ENCODE results near the gene MANBA. TPM values are rescaled to one million over a fixed set of nuclear protein-coding genes. Genes with fewer than 3 reads are reported as not detected.

Gene MANBA
- total RNA-seq, 3 donors from 2014 or later: 2.6 to 4.6 (median 2.7) TPM

DNA sequence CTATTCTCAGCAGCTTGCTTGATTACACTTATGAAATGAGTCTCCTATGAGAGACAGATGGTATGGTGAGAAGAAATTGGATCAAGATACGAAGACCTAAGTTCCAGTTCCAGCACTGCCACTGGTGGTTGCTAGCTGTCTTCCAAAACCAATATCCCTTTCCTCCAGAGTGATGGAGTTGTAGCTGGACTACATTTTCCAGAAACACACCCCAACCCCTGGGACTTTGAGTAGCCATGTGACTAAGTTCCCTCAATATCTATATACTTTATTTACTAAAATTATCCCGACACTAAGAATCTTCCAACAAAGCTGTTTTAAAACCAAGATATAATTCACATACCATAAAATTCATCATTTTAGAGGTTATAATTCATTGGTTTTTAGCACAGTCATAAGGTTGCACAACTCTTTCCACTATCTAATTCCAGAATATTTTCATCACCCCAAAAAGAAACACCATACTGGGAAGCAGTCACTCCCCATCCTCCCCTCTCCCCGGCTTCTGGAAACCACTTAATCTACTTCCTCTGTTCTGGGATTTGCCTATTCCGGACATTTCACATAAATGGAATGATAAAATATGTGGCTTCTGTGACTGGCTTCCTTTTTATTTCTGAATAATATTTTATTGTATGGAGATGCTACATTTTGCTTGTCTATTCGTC, 118.0 kb downstream of the MANBA start:
- H3K27me3 Mint-ChIP-seq (ENCODE audit: low read depth): no peaks in the 10 kb centered on the region
- no peaks in the 10 kb centered on the region for H3K9me3 Mint-ChIP-seq
- peaks cover 19% of the 10 kb centered on the region for H3K4me1 Mint-ChIP-seq (ENCODE audit: low read depth)
- DNase-seq (no peak), ATAC-seq (no peak)
- no peak overlapping the region for H3K4me3 Mint-ChIP-seq
- H3K36me3 Mint-ChIP-seq (ENCODE audit: insufficient read depth): peaks cover 32% of the 10 kb centered on the region

DNA sequence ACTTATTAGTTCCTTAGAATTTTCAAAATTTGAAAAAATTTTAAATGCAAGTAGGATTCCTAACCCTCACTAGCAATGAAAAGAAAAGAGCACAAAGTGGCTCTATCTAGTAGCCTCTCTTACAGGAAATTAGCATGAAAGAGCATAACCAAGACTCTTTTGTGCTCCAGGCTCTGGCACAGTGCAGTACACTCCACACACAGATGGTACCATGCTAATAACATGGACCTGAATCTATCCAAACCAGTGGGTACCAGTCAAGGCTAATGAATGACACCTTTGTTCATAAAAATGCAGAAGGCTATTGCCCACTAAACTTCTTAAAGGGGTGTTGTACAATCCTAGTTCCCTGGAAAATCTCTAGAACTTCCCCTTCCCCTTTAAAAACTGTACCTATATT, 119.0 kb downstream of the MANBA start:
- Mint-ChIP-seq H3K36me3 (ENCODE audit: insufficient read depth) (peaks cover 35% of the 10 kb centered on the region), H3K4me1 (ENCODE audit: low read depth) (peaks cover 12% of the 10 kb centered on the region), H3K27me3 (ENCODE audit: low read depth) (no peaks in the 10 kb centered on the region), H3K4me3 (no peak overlapping the region), H3K9me3 (no peaks in the 10 kb centered on the region)
- DNase-seq: no peak
- ATAC-seq: no peak

DNA sequence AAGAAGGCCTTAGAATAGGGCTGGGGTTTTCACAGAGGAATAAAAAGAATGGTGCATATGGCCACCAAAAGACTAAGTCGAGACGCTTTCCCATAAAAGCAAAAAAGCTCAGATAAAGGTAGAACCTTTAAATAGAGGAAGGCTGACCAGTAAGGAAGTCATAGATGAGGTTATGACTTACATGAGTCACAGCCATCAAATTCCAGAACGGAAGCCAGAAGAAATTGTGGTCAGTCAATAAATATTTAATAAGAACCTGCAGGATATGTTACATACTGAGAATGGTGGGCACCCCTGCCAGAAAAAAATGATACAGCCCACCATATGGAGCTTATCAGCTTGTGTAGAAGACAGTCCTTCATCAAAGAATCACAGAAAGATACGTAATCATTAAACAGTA, 120.1 kb downstream of the MANBA start:
- peaks cover 8% of the 10 kb centered on the region for H3K4me1 Mint-ChIP-seq (ENCODE audit: low read depth)
- no peaks in the 10 kb centered on the region for H3K27me3 Mint-ChIP-seq (ENCODE audit: low read depth)
- no peak overlapping the region for H3K4me3 Mint-ChIP-seq
- peaks cover 35% of the 10 kb centered on the region for H3K36me3 Mint-ChIP-seq (ENCODE audit: insufficient read depth)
- DNase-seq (no peak), ATAC-seq (no peak)
- H3K9me3 Mint-ChIP-seq: no peaks in the 10 kb centered on the region

DNA sequence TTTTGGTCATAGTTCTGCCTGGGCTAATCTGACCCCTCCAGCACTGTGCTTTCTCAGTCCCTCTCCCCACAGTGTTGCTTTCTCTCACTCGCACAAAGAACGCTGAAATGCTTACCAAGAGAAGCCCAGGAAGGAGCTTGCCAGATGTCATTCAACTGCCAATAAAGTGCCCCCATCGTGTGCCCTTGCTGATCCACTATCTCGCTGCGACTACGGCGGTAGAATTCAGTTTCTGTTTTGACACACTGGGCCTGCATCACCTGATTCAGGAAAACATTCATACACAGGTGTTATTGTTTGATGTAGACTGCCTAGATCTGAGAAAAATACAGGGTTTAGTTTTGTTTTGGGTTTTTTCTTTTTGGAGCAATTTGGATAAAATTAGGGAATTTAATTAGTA, 121.2 kb downstream of the MANBA start:
- Mint-ChIP-seq H3K27me3 (ENCODE audit: low read depth) (no peaks in the 10 kb centered on the region), H3K9me3 (no peaks in the 10 kb centered on the region)

DNA sequence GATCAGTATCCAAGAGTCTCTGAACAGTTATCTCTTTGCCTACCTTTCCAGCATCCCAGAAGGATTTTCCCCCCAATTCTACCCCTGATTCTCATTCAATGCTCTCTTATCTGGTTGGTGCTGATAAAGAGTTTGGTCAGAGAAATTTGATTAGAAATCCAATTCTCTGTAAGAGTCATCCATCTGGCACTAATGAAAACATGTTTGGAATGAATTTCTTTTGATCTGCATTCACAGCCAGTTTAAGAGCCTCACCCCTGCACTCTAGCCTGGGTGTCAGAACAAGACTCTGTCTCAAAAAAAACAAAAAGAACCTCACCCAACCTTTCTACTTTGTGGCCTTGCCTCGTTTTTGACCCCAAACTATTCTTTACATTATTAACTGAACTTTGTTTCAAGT, 122.1 kb downstream of the MANBA start:
- no peak for DNase-seq
- no peak for ATAC-seq
- Mint-ChIP-seq H3K4me1 (ENCODE audit: low read depth) (peaks cover 11% of the 10 kb centered on the region), H3K4me3 (no peak overlapping the region), H3K9me3 (no peaks in the 10 kb centered on the region), H3K36me3 (ENCODE audit: insufficient read depth) (peaks cover 31% of the 10 kb centered on the region), H3K27me3 (ENCODE audit: low read depth) (no peaks in the 10 kb centered on the region)

More for the DNA sequence above, 121.2 kb downstream of the MANBA start:
- peaks cover 11% of the 10 kb centered on the region for H3K4me1 Mint-ChIP-seq (ENCODE audit: low read depth)
- H3K4me3 Mint-ChIP-seq: peak overlapping the region; percentile 66
- peak; percentile 25 to 30 for ATAC-seq
- DNase-seq: no peak
- H3K36me3 Mint-ChIP-seq (ENCODE audit: insufficient read depth): peaks cover 34% of the 10 kb centered on the region

DNA sequence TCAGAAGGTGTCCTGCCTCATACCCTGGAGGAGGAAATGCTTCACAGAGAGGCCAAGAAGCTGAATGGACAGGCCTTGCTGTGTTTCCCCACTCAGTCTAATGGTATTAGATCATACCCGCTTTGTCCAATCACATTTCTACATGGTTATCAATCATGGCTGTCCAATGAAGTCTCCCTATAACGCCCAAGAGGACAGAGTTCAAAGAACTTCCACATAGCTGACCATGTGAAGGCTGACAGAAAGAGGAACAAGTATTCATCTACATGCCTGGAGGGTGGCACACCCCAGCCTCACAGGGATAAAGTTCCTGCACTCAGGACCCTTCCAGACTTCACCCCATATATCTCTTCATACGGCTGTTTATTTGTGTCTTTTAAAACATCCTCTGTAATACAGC, 123.4 kb downstream of the MANBA start:
- H3K9me3 Mint-ChIP-seq: no peaks in the 10 kb centered on the region
- H3K4me1 Mint-ChIP-seq (ENCODE audit: low read depth): peaks cover 11% of the 10 kb centered on the region

DNA sequence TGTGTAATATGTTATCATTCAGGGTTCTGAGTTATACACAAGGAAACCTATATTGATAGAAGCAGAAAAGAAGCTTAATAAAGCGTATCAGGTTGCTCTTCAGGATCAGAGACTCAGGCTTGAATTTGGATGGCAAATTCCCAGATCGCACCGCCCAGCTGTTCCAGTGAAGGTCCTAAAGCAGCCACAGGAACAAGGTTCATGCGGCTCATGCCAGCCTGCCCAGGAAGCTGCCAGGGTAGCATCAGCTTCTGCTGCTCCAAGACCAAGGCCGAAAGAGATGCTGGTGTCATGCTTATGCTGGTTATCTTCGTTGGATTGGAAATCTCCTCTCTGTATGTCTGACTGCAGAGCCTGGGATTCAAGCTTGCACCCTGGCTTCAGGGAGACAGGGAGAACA, 127.7 kb downstream of the MANBA start:
- H3K9me3 Mint-ChIP-seq: no peaks in the 10 kb centered on the region
- H3K4me3 Mint-ChIP-seq: no peak overlapping the region
- ATAC-seq: no peak
- DNase-seq: no peak
- peaks cover 24% of the 10 kb centered on the region for H3K36me3 Mint-ChIP-seq (ENCODE audit: insufficient read depth)
- H3K4me1 Mint-ChIP-seq (ENCODE audit: low read depth): peaks cover 47% of the 10 kb centered on the region
- no peaks in the 10 kb centered on the region for H3K27me3 Mint-ChIP-seq (ENCODE audit: low read depth)

More for the DNA sequence above, 123.4 kb downstream of the MANBA start:
- ATAC-seq: no peak
- peaks cover 31% of the 10 kb centered on the region for H3K36me3 Mint-ChIP-seq (ENCODE audit: insufficient read depth)
- no peak overlapping the region for H3K4me3 Mint-ChIP-seq
- no peak for DNase-seq
- no peaks in the 10 kb centered on the region for H3K27me3 Mint-ChIP-seq (ENCODE audit: low read depth)

DNA sequence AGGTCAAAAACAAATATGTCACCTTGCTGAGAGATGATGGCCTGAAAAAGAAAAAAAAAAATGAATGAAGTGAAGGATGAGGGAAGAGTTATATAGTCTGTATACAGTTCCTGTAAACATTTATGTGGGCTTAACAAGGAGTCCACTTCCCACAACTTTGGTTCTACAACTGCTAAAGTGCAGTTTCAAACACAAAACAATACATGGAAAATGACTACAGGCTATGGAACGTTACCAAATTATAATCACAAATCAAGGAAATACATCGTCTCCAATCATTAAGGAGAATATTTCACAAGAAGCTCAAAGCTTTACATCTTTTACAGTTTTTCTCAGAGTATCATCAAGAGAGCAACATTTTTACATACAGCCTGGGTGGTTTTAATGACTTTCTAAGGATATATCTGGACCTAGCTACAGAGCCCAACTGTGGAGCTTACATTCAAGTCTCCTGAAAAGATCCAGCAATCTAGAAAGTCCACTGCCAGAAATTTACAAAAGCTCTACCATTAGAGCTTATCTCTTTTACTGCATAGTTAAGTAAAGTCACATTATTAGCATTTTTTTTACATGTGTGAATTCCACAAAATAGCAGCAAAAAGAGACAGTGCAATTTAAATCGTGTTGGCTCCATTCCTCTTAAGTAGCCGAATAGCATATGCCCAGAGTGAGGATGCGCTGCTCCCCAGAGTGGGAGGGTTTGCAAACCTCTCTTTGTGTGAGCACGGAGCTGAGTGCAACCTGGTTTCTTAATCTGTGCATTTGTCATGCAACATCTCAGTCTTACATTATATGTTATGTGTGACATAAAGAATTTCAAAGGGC, 128.3 kb downstream of the MANBA start:
- Mint-ChIP-seq H3K4me3 (no peak overlapping the region), H3K36me3 (ENCODE audit: insufficient read depth) (peaks cover 22% of the 10 kb centered on the region), H3K4me1 (ENCODE audit: low read depth) (peaks cover 52% of the 10 kb centered on the region), H3K27me3 (ENCODE audit: low read depth) (no peaks in the 10 kb centered on the region), H3K9me3 (no peaks in the 10 kb centered on the region)
- DNase-seq (no peak), ATAC-seq (no peak)

DNA sequence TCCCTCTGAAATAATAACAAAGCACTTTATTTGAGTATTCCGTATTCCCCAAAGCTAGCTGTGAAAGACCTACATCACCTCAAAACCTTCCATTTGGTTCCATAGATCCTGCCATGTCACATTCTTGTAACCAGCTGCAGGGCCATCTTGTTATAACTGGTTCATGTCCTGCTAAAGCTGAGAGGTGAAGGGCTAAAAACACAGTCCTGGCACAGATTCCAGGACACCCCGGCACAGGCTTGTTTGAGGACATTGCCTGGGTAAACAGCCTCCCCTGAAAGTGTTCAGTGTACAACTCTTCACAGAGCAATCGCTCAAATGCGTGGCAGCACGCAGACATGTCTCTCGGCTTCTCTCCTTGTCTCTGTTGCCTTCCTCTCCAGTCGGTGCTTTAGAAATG, 129.2 kb downstream of the MANBA start:
- no peak for ATAC-seq
- H3K36me3 Mint-ChIP-seq (ENCODE audit: insufficient read depth): peaks cover 19% of the 10 kb centered on the region
- H3K4me1 Mint-ChIP-seq (ENCODE audit: low read depth): peaks cover 60% of the 10 kb centered on the region
- H3K4me3 Mint-ChIP-seq: no peak overlapping the region
- H3K9me3 Mint-ChIP-seq: no peaks in the 10 kb centered on the region
- no peak for DNase-seq
- no peaks in the 10 kb centered on the region for H3K27me3 Mint-ChIP-seq (ENCODE audit: low read depth)

DNA sequence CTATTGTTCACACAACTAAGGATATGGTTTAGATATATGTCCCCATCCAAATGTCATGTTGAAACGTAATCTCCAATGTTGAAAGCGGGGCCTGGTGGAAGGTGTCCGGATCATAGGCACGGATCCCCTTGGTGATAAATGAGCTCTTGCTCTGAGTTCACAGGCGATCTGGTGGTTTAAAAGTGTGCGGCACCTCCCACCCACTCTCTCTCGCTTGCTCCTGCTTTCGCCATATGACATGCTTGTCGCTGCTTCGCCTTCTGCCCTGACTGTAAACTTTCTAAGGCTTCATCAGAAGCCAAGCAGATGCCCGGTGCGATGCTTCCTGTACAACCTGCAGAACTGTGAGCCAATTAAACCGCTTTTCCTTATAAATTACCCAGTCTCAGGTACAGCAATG, 131.1 kb downstream of the MANBA start:
- ATAC-seq (peak in 1 of 2 donors; percentile 6), DNase-seq (no peak)
- peaks cover 10% of the 10 kb centered on the region for H3K36me3 Mint-ChIP-seq (ENCODE audit: insufficient read depth)
- peaks cover 67% of the 10 kb centered on the region for H3K4me1 Mint-ChIP-seq (ENCODE audit: low read depth)
- no peaks in the 10 kb centered on the region for H3K9me3 Mint-ChIP-seq
- H3K27me3 Mint-ChIP-seq (ENCODE audit: low read depth): no peaks in the 10 kb centered on the region
- H3K4me3 Mint-ChIP-seq: no peak overlapping the region

DNA sequence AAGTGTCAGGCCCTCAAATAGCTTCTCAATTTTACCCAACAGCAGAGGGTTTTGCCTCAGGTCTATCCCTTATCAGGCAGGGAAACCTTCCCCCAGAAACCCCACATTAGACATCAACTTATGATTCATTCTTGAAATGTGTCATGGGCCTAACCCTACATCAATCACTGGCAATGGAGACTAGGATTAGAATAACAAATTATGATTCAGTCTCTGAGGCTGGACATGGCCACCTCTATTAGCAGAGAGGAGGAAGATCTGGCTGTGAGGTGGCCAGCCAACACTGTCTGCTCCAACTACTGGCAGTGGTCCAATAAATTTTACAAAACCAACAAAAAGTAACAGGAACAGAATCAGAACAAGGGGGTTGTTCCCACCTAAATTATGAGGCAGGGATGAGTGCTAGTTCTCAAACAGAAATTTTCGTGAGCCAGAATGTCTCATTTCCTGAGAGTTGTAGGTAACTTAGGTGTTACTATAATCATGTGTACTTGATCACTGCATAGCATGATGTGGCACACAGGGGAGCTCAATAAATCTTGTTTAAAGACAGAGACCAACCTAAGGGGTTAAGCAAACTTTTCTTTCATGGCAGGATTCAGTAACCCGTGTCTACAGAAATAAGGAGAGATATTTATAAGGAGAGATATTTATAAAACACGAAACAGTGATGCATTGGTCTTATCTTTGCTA, 132.8 kb downstream of the MANBA start:
- Mint-ChIP-seq H3K9me3 (no peaks in the 10 kb centered on the region), H3K4me1 (ENCODE audit: low read depth) (peaks cover 70% of the 10 kb centered on the region), H3K4me3 (peak overlapping the region; percentile 61), H3K27me3 (ENCODE audit: low read depth) (no peaks in the 10 kb centered on the region), H3K36me3 (ENCODE audit: insufficient read depth) (peaks cover 9% of the 10 kb centered on the region)
- peak; percentile 85 to 88 for ATAC-seq
- no peak for DNase-seq

DNA sequence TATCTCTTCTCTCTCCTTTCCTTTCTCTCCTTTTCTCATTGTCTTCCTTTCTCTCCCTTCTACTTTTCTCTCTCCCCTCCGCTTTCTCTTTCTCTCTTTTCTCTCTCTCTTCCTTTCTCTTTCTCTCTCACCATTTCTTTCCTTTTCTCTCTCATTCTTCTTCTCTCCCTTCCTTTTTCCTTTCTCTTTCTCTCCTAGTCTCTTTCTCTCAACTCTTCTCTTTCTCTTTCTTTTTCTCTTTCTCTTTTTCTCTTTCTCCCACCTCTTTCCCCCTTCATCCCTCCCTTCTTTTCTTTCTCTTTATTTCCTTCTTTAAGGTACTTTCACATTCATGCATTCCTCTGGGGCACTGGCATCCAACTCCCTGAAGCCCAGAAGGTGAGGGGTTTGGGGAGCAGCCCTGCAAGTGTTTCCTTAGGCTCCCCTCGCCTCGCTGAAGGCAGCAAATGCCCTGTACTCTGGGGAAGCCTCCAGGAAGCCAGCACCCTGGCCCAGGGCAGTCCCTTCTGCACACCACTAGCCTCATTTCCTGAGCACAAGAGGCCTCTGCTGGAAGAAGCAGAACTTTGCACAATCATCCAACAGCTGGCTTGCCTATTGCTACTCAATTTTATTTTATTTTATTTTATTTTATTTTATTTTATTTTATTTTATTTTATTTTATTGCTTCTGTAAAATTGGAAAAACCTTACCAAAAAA, 135.4 kb downstream of the MANBA start:
- H3K9me3 Mint-ChIP-seq: no peaks in the 10 kb centered on the region
- peak overlapping the region; percentile 54 for H3K4me3 Mint-ChIP-seq
- peaks cover 63% of the 10 kb centered on the region for H3K4me1 Mint-ChIP-seq (ENCODE audit: low read depth)
- H3K36me3 Mint-ChIP-seq (ENCODE audit: insufficient read depth): no peaks in the 10 kb centered on the region
- DNase-seq (peak; percentile 57), ATAC-seq (peak; percentile 51 to 54)
- no peaks in the 10 kb centered on the region for H3K27me3 Mint-ChIP-seq (ENCODE audit: low read depth)

DNA sequence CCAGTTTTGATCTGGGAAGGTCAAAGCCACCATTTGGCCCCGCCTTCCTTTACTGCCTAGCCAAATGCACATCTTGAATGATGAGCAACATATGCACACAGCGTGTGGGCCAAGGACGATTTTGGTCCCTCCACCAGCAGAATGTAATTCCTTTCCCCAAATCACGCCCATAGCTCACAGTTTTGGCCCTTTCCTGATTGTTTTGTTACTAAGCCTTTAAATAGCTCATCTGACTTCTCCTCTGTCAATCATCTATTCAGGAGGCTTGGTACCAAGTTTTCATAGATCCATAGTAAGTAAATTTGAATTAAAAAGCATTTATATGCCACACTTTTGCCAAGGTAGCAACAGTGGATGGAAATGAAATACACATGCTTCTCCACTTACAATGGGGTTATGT, 136.3 kb downstream of the MANBA start:
- no peak overlapping the region for H3K4me3 Mint-ChIP-seq
- no peak for DNase-seq
- no peak for ATAC-seq
- H3K27me3 Mint-ChIP-seq (ENCODE audit: low read depth): no peaks in the 10 kb centered on the region
- H3K9me3 Mint-ChIP-seq: no peaks in the 10 kb centered on the region
- H3K36me3 Mint-ChIP-seq (ENCODE audit: insufficient read depth): no peaks in the 10 kb centered on the region
- H3K4me1 Mint-ChIP-seq (ENCODE audit: low read depth): peaks cover 60% of the 10 kb centered on the region

DNA sequence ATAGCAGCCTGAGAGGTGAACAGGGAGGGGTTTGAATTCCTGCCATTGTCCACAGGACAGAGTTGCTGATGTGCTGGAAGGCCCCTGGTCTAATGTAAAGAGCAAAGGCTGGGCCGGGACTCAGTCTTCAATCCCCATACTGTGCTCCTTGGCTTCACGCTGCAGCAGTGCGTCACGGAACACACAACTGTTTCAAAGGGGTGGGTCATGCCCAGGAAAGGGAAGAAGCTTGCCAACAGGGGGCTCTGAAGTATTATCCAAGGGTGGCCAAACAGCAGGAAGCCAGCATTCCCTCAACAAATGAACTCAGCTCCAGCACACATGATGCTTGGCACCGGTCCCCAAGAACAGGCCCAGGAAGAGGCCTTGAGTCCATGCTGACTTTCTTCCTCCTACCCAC, 137.1 kb downstream of the MANBA start:
- no peak overlapping the region for H3K4me3 Mint-ChIP-seq
- H3K27me3 Mint-ChIP-seq (ENCODE audit: low read depth): no peaks in the 10 kb centered on the region
- peaks cover 60% of the 10 kb centered on the region for H3K4me1 Mint-ChIP-seq (ENCODE audit: low read depth)
- H3K36me3 Mint-ChIP-seq (ENCODE audit: insufficient read depth): peaks cover 1% of the 10 kb centered on the region
- H3K9me3 Mint-ChIP-seq: no peaks in the 10 kb centered on the region
- DNase-seq: no peak
- no peak for ATAC-seq

Data from activated T-cell treated with anti-CD3 and anti-CD28 coated beads, Interleukin-2, amount 50 U/mL, for 4 hours (primary cell).